HepG2 (cell line): ENCODE data around the gene GALNT18. TPM values are rescaled to one million over a fixed set of nuclear protein-coding genes. Genes with fewer than 3 reads are reported as not detected.

Source experiments
- ATAC-seq: fragments of 200-7000 bp; cut with Tn5 transposase; 3 replicates; pipeline ENCODE4 v1.9.1; 2020; ENCODE audit warnings: mild to moderate bottlenecking, moderate library complexity
- BruUV-seq: library from RNA; stranded (reverse); fragments of 400-500 nt; replicated peaks from 2 replicates; lab custom pipeline; 2021; lab: Mats Ljungman, UMichigan
- CTCF ChIA-PET: fragments of 300-600 bp; formaldehyde crosslinking; extraction: SDS; loops from one replicate; lab custom pipeline; 2021; ENCODE audit warnings: low total read pairs, inconsistent platforms, low intra/inter-chr PET ratio; lab: Yijun Ruan, JAX
- POLR2A ChIA-PET: fragments of 350-600 bp; sonication (Branson Sonifier 250); formaldehyde crosslinking; loops from one replicate; lab custom pipeline; 2020; ENCODE audit warnings: antibody characterized with exemption, inconsistent platforms; lab: Yijun Ruan, JAX
- DNase-seq: peaks from one replicate; pipeline ENCODE4 v3.0.0-alpha.2; 2015; ENCODE audit warnings: low spot score
- FAIRE-seq: peaks from 3 replicates; lab custom pipeline; 2011; peaks lifted over from hg19 to GRCh38; lab: Jason Lieb, UNC
- H2AFZ ChIP-seq: one replicate; pipeline ENCODE4 v1.6.1; 2011; ENCODE audit warnings: low read length, inconsistent platforms
- H3K27ac ChIP-seq: fragments of 300-600 bp; 3 replicates; pipeline ENCODE4 v1.8.0; 2011; ENCODE audit warnings: mixed run types, mild to moderate bottlenecking, mixed read lengths, low read length, inconsistent platforms; ENCODE audit not compliant: insufficient read depth; ENCODE audit errors: extremely low read length
- H3K27me3 ChIP-seq, 2 experiments: fragments of 200-600 bp in 1 of 2; 2 replicates in 1 of 2; 3 replicates in 1 of 2; pipeline versions ENCODE4 v1.6.0 to v1.8.0; 2011; ENCODE audit warnings: low read length in 2 of 2, mild to moderate bottlenecking in 2 of 2, moderate library complexity in 2 of 2, inconsistent platforms in 1 of 2; ENCODE audit not compliant: insufficient read depth in 2 of 2, control insufficient read depth in 1 of 2
- H3K36me3 ChIP-seq, 2 experiments: fragments of 200-600 bp in 1 of 2; replicated peaks in 1 of 2; 2 replicates in 1 of 2; 3 replicates in 1 of 2; pipeline versions ENCODE4 v1.5.1 to v1.8.0; 2011; ENCODE audit warnings: low read length in 2 of 2, inconsistent platforms in 1 of 2; ENCODE audit not compliant: insufficient read depth in 2 of 2, control insufficient read depth in 1 of 2
- H3K4me1 ChIP-seq: 2 replicates; pipeline ENCODE4 v1.5.1; 2012; ENCODE audit warnings: low read length, inconsistent platforms; ENCODE audit not compliant: insufficient read depth
- H3K4me2 ChIP-seq: 2 replicates; pipeline ENCODE4 v1.6.0; 2011; ENCODE audit warnings: low read depth, low read length, inconsistent platforms
- H3K4me3 ChIP-seq, 3 experiments: fragments of 200-600 bp in 1 of 3; sonication (generic), shearing (Covaris generic) in 1 of 3; replicated peaks in 1 of 3; 2 replicates each; pipeline ENCODE4 v1.5.1; 2011 to 2016; ENCODE audit warnings: low read length in 3 of 3, inconsistent platforms in 2 of 3, low read depth in 2 of 3, mild to moderate bottlenecking in 2 of 3, control low read depth in 1 of 3, mixed read lengths in 1 of 3; ENCODE audit not compliant: insufficient read depth in 1 of 3
- H3K79me2 ChIP-seq: one replicate; pipeline ENCODE4 v1.6.1; 2011; ENCODE audit warnings: low read length, inconsistent platforms; ENCODE audit not compliant: insufficient read depth
- H3K9ac ChIP-seq: 2 replicates; pipeline ENCODE4 v1.6.0; 2011; ENCODE audit warnings: mild to moderate bottlenecking, low read depth, low read length, inconsistent platforms; ENCODE audit not compliant: insufficient read depth
- H3K9me3 ChIP-seq: 2 replicates; pipeline ENCODE4 v1.5.1; 2012; ENCODE audit warnings: mild to moderate bottlenecking, low read length
- H4K20me1 ChIP-seq: 2 replicates; pipeline ENCODE4 v1.6.0; 2011; ENCODE audit warnings: inconsistent platforms, mild to moderate bottlenecking, low read length, moderate library complexity; ENCODE audit not compliant: insufficient read depth
- CBX1 ChIP-seq: IDR thresholded peaks from one replicate; pipeline ENCODE4 v1.6.1; 2016; ENCODE audit warnings: antibody characterized with exemption, low read depth
- CBX2 ChIP-seq, 2 experiments: fragments of 200-600 bp in 1 of 2; sonication (generic); formaldehyde crosslinking in 1 of 2; IDR thresholded peaks; 2 replicates each; pipeline versions ENCODE4 v1.7.0 to v1.8.1; 2018 to 2022; ENCODE audit warnings: low read depth in 2 of 2, low read length in 1 of 2, mild to moderate bottlenecking in 1 of 2, missing genetic modification reagents in 1 of 2
- HOXA5 ChIP-seq: sonication (generic); formaldehyde crosslinking; IDR thresholded peaks from 2 replicates; pipeline ENCODE4 v1.4.0; 2020; ENCODE audit warnings: missing genetic modification reagents
- PITX1 ChIP-seq: sonication (generic); formaldehyde crosslinking; IDR thresholded peaks from 2 replicates; pipeline ENCODE4 v1.5.1; 2020; ENCODE audit warnings: mild to moderate bottlenecking, missing genetic modification reagents
- POLR2AphosphoS2 ChIP-seq: IDR thresholded peaks from 2 replicates; pipeline ENCODE4 v1.6.1; 2011; ENCODE audit warnings: low read depth, low read length, improper control_type of control experiment
- ZNF44 ChIP-seq: sonication (generic); formaldehyde crosslinking; IDR thresholded peaks from 2 replicates; pipeline ENCODE4 v1.5.1; 2020; ENCODE audit warnings: mild to moderate bottlenecking, missing genetic modification reagents
- ZSCAN9 ChIP-seq: IDR thresholded peaks from 2 replicates; pipeline ENCODE4 v1.6.1; 2016; ENCODE audit warnings: borderline replicate concordance
- WGBS: methylation state at CpG from one replicate; pipeline ENCODE4 v1.1.6; 2017; ENCODE audit warnings: low lambda C conversion rate; 5-methylcytosine and 5-hydroxymethylcytosine counted together
- in situ Hi-C: cut with HindIII; loops from 2 replicates; pipeline ENCODE4 v1.10.0; 2017; ENCODE audit warnings: low pct_unique_long_range_greater_than_20kb; ENCODE audit not compliant: extremely low pct_ligation_motif_present
- intact Hi-C: fragments of 100-400 bp; cut with micrococcal nuclease; formaldehyde crosslinking; loops from one replicate; pipeline ENCODE4 v1.10.0; 2022; ENCODE audit not compliant: unreplicated experiment
- polyA plus RNA-seq, 8 experiments: library from polyadenylated mRNA; depleted of rRNA in 3 of 8; stranded (reverse) in 7 of 8; unstranded in 1 of 8; fragments of >200 nt; fragmentation: Illumina TruSeq in 4 of 8; extraction: Trizol in 4 of 8; gene quantifications; 2 replicates each; pipeline versions ENCODE4 v1.2.1 to v1.2.3, GENCODE V29; 2011 to 2016; ENCODE audit warnings: low read depth in 4 of 8, missing spikeins in 1 of 8, mixed read lengths in 1 of 8; ENCODE audit not compliant: insufficient read depth in 1 of 8
- total RNA-seq, 5 experiments: library from RNA; depleted of rRNA; stranded (reverse); fragments of >200 nt; fragmentation: Illumina TruSeq; extraction: Trizol; gene quantifications; 2 replicates each; pipeline ENCODE4 v1.2.3, GENCODE V29; 2016; ENCODE audit warnings: low read depth in 1 of 5
- TF ChIP-seq, protein P1 (sequence below): sonication (generic); formaldehyde crosslinking; IDR thresholded peaks from 2 replicates; pipeline ENCODE4 v1.4.0; 2020; ENCODE audit warnings: mild to moderate bottlenecking, missing genetic modification reagents, borderline replicate concordance

Gene GALNT18
- total and polyA plus RNA-seq, 2 of the 13 experiments (the other 11 are each of a cell fraction or from before 2014, with no cell fraction given) = 0.11 TPM; not detected in 1

DNA sequence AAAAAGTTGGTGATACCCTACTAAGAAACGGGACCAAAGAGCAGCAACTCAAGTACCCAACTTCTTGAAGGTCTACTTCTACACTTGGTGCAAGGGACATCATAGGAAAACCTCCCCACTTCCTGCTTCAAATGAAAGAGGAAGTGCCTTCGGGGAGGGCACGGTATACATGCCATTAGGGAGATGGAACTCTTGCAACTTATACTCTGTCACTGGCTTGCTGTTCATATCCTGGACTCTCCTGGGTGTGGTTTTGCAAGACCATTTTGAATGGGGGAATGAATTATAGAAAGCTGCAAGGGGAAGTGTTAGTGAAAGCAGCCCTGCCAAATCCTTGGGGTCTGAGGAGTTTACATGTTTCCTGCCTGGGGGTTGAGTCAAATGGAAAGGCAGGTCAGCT, 310.6 kb downstream of the GALNT18 start:
- CTCF ChIA-PET = no interaction called here

DNA sequence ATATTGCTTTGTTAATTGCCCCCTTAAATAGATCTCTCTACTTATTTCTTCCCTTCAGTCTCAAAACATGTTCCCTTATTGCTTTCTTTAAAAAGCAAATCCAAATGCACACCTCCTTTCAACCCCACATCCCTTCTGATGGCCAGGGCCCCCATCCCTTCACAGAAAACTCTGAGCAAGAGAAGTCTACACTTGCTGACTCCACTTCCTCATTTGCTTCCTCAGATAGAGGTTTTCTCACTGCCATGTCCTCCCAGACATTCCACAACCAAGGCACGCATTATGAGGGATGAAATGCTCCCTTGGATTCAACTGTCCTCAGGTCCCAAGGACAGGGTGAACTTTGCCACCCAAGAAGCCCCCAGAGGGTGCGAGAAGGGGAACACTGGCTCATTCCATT, 311.9 kb downstream of the GALNT18 start:
- WGBS = 10% methylated on average over 2 of the region's 2 CpGs
- TF ChIP-seq PITX1 (CRISPR knock-in tag) (no peak), POLR2AphosphoS2 (no peak), HOXA5 (CRISPR knock-in tag) (no peak)
- TF ChIP-seq, protein P1, sequence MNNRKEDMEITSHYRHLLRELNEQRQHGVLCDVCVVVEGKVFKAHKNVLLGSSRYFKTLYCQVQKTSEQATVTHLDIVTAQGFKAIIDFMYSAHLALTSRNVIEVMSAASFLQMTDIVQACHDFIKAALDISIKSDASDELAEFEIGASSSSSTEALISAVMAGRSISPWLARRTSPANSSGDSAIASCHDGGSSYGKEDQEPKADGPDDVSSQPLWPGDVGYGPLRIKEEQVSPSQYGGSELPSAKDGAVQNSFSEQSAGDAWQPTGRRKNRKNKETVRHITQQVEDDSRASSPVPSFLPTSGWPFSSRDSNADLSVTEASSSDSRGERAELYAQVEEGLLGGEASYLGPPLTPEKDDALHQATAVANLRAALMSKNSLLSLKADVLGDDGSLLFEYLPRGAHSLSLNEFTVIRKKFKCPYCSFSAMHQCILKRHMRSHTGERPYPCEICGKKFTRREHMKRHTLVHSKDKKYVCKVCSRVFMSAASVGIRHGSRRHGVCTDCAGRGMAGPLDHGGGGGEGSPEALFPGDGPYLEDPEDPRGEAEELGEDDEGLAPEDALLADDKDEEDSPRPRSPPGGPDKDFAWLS (CRISPR knock-in tag) = no peak
- no peak overlapping the region for H3K9ac ChIP-seq
- H3K27ac ChIP-seq = no peak overlapping the region
- no peaks in the 10 kb centered on the region for H3K36me3 ChIP-seq
- DNase-seq (no peak), ATAC-seq (no peak), FAIRE-seq (no peak)
- no peaks in the 10 kb centered on the region for H3K4me1 ChIP-seq
- no peak overlapping the region for H3K4me3 ChIP-seq
- H4K20me1 ChIP-seq = no peaks in the 10 kb centered on the region
- no peaks in the 10 kb centered on the region for H3K9me3 ChIP-seq
- ChIA-PET POLR2A (no interaction called here), CTCF (no interaction called here)
- H3K27me3 ChIP-seq = peaks cover 0 to 3% of the 10 kb centered on the region in 2 experiments; a peak in 2 of 5 replicates
- in situ Hi-C loops (no loop called here), intact Hi-C loops (no loop called here)
- H2AFZ ChIP-seq = no peak overlapping the region
- no peak overlapping the region for H3K4me2 ChIP-seq
- H3K79me2 ChIP-seq = no peaks in the 10 kb centered on the region
- BruUV-seq = no TSS peak

More for the DNA sequence above, 310.6 kb downstream of the GALNT18 start:
- H3K4me1 ChIP-seq = no peaks in the 10 kb centered on the region
- no peak overlapping the region for H2AFZ ChIP-seq
- POLR2A ChIA-PET = no interaction called here
- intact Hi-C loops = no loop called here
- 29% methylated on average over 3 of the region's 3 CpGs for WGBS
- BruUV-seq = no TSS peak
- no peak overlapping the region for H3K9ac ChIP-seq
- in situ Hi-C loops = no loop called here
- TF ChIP-seq ZSCAN9 (CRISPR knock-in tag) = no peak
- TF ChIP-seq CBX1 = no peak
- no peak for TF ChIP-seq ZNF44
- TF ChIP-seq CBX2 (IDR thresholded peaks at IDR 0.05; ENCODE audit: low read depth, low read length) = no peak
- TF ChIP-seq CBX2 (CRISPR knock-in tag; IDR thresholded peaks at IDR 0.05; ENCODE audit: low read depth) = no peak
- no peak for ATAC-seq
- H3K4me3 ChIP-seq = no peak overlapping the region
- no peaks in the 10 kb centered on the region for H3K79me2 ChIP-seq
- no peak overlapping the region for H3K4me2 ChIP-seq
- FAIRE-seq = no peak
- no peaks in the 10 kb centered on the region for H3K9me3 ChIP-seq
- H3K27ac ChIP-seq = no peak overlapping the region
- peaks cover 0 to 3% of the 10 kb centered on the region in 2 experiments; a peak in 2 of 5 replicates for H3K27me3 ChIP-seq
- no peaks in the 10 kb centered on the region for H3K36me3 ChIP-seq
- DNase-seq = no peak
- no peaks in the 10 kb centered on the region for H4K20me1 ChIP-seq
